Parathyroid adenoma (tissue), 2 donors: ENCODE measurements around the gene TNFAIP6.

Experiments used
- H2AFZ ChIP-seq: fragments of 300-600 bp; sonication (generic); one replicate; pipeline ENCODE4 v1.7.0; 2017; ENCODE audit warnings: antibody characterized with exemption, mild to moderate bottlenecking
- H3K27ac ChIP-seq: fragments of 300-600 bp; sonication (generic); one replicate; pipeline ENCODE4 v1.7.0; 2017
- H3K27me3 ChIP-seq: fragments of 300-600 bp; sonication (generic); one replicate; pipeline ENCODE4 v1.7.0; 2017; ENCODE audit warnings: low read length; ENCODE audit not compliant: control insufficient read depth, insufficient read depth
- H3K36me3 ChIP-seq: fragments of 300-600 bp; sonication (generic); one replicate; pipeline ENCODE4 v1.7.0; 2017; ENCODE audit warnings: low read length; ENCODE audit not compliant: control insufficient read depth, insufficient read depth
- H3K4me1 ChIP-seq: fragments of 300-600 bp; sonication (generic); one replicate; pipeline ENCODE4 v1.7.0; 2017; ENCODE audit warnings: control low read depth
- H3K4me2 ChIP-seq: fragments of 300-600 bp; sonication (generic); one replicate; pipeline ENCODE4 v1.7.0; 2017; ENCODE audit warnings: low read length
- H3K4me3 ChIP-seq: fragments of 300-600 bp; sonication (generic); one replicate; pipeline ENCODE4 v1.7.0; 2017; ENCODE audit warnings: low read depth, low read length
- H3K79me2 ChIP-seq: fragments of 300-600 bp; sonication (generic); one replicate; pipeline ENCODE4 v1.7.0; 2017; ENCODE audit warnings: control low read depth
- H3K9ac ChIP-seq: fragments of 300-600 bp; sonication (generic); one replicate; pipeline ENCODE4 v1.7.0; 2017; ENCODE audit warnings: mild to moderate bottlenecking
- H3K9me3 ChIP-seq: fragments of 300-600 bp; sonication (generic); one replicate; pipeline ENCODE4 v1.7.0; 2017; ENCODE audit warnings: low read length; ENCODE audit not compliant: control insufficient read depth
- CTCF ChIP-seq: fragments of 300-600 bp; sonication (generic); IDR thresholded peaks from one replicate; pipeline ENCODE4 v1.7.0; 2017; ENCODE audit warnings: antibody characterized with exemption, mild to moderate bottlenecking
- donor health status: primary hyperparathyroidism.

The TNFAIP6 gene

DNA sequence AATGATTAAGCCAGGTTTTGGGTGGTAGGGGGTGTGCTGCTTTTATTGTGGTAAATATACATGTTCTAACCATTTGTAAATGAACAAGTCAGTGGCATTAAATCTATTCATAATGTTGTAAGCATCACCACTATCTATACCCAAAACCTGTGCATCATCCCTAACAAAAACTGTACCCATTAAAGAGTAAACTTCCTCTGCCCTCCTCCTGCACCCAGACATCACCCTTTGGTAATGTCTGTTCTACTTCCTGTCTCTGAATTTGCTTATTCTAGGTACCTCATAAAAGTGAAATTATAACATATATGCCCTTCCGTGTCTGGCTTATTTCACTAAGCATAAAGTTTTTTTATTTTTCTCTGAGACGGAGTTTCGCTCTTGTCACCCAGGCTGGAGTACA, 66.4 kb downstream of the TNFAIP6 start:
- Histone ChIP-seq H3K4me3 (no peak overlapping the region), H2AFZ (no peak overlapping the region), H3K36me3 (no peaks in the 10 kb centered on the region), H3K27me3 (no peaks in the 10 kb centered on the region), H3K4me1 (no peaks in the 10 kb centered on the region), H3K4me2 (no peak overlapping the region), H3K27ac (no peak overlapping the region), H3K79me2 (peaks cover 7% of the 10 kb centered on the region), H3K9ac (no peak overlapping the region), H3K9me3 (no peaks in the 10 kb centered on the region)
- TF ChIP-seq CTCF: no peak
